GM12864 (cell line): ENCODE data around the gene GSTK1.

Source experiments
- DNase-seq: peaks from one replicate; pipeline ENCODE4 v3.0.0-alpha.2; 2011; ENCODE audit warnings: low read depth
- H3K4me3 ChIP-seq: 2 replicates; pipeline ENCODE4 v1.5.1; 2011; ENCODE audit warnings: mild to moderate bottlenecking, low read depth, low read length, control low read depth
- TF ChIP-seq, protein P1 (sequence below): IDR thresholded peaks from 2 replicates; pipeline ENCODE4 v1.5.1; 2011; ENCODE audit warnings: low read depth, mild to moderate bottlenecking, moderate library complexity, low read length, control low read depth, inconsistent platforms; ENCODE audit errors: missing control alignments

Gene GSTK1

GRCh38 chr7:143230602-143231457, 32.4 kb upstream of the GSTK1 start:
- no peak overlapping the region for H3K4me3 ChIP-seq
- no peak for DNase-seq
- TF ChIP-seq, protein P1, sequence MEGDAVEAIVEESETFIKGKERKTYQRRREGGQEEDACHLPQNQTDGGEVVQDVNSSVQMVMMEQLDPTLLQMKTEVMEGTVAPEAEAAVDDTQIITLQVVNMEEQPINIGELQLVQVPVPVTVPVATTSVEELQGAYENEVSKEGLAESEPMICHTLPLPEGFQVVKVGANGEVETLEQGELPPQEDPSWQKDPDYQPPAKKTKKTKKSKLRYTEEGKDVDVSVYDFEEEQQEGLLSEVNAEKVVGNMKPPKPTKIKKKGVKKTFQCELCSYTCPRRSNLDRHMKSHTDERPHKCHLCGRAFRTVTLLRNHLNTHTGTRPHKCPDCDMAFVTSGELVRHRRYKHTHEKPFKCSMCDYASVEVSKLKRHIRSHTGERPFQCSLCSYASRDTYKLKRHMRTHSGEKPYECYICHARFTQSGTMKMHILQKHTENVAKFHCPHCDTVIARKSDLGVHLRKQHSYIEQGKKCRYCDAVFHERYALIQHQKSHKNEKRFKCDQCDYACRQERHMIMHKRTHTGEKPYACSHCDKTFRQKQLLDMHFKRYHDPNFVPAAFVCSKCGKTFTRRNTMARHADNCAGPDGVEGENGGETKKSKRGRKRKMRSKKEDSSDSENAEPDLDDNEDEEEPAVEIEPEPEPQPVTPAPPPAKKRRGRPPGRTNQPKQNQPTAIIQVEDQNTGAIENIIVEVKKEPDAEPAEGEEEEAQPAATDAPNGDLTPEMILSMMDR: no peak

- no peak for DNase-seq
- TF ChIP-seq, protein P1: no peak
- H3K4me3 ChIP-seq: no peak overlapping the region
Measured at GRCh38 chr7:143233816-143234532, 29.3 kb upstream of the GSTK1 start.

- DNase-seq: no peak
- TF ChIP-seq, protein P1: no peak
- H3K4me3 ChIP-seq: no peak overlapping the region
Measured at GRCh38 chr7:143234533-143234875, 28.7 kb upstream of the GSTK1 start.

DNA sequence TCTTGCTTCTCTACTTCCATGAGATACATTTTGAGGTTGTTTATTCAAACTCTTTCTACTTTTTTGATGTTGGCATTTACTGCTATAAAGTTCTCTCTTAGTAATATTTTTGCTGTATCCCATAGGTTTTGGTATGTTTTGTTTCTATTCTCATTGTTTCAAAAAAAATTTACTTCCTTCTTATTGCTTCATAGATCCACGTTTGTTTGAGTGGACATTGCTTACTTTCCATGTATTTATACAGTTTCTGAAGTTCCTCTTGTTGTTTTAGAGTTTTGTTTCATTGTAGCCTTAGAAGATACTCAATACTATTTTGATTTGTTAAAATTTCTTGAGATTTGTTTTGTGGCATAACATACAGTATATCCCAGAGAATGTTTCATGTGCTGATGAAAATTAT, 27.7 kb upstream of the GSTK1 start:
- H3K4me3 ChIP-seq: no peak overlapping the region
- TF ChIP-seq, protein P1: no peak
- no peak for DNase-seq

DNA sequence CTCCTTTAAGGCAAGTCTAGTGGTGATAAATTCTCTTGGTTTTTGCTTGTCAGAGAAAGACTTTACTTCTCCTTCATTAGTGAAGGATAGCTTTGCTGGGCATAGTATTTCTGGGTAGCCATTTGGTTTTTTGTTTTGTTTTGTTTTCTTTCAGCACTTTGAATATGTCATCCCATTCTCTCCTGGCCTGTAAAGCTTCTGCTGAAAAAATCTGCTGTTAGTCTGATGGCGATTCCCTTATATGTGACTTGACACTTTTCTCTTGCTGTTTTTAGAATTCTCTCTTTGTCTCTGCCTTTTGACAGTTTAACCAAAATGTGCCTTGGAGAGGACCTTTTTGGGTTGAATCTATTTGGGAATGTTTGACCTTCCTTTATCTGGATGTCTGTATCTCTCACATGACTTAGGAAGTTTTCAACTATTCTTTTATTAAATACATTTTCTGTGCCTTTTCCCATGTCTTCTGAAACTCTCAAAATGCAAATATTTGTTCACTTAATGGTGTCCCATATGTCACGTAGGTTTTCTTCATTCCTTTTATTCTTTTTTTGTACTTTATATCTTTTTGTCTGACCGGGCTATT, 26.7 kb upstream of the GSTK1 start:
- TF ChIP-seq, protein P1: no peak
- DNase-seq: no peak
- no peak overlapping the region for H3K4me3 ChIP-seq

- no peak overlapping the region for H3K4me3 ChIP-seq
- no peak for DNase-seq
- TF ChIP-seq, protein P1: no peak
Measured at GRCh38 chr7:143237366-143237765, 25.9 kb upstream of the GSTK1 start.
